IMR-90 (cell line): ENCODE measurements around the gene SLC4A1AP.

ENCODE experiments used
- BHLHE40 ChIP-seq: fragments of 150-350 bp; IDR thresholded peaks from 2 replicates; pipeline ENCODE4 v1.6.1; 2016; ENCODE audit warnings: mild to moderate bottlenecking, low read depth, low read length
- CEBPB ChIP-seq: IDR thresholded peaks from 2 replicates; pipeline ENCODE4 v1.6.1; 2012; ENCODE audit warnings: low read depth, low read length, improper control_type of control experiment
- FOS ChIP-seq: fragments of 150-350 bp; IDR thresholded peaks from 2 replicates; pipeline ENCODE4 v1.6.1; 2016; ENCODE audit warnings: low read depth, low read length
- MAFK ChIP-seq: IDR thresholded peaks from 2 replicates; pipeline ENCODE4 v1.6.1; 2012; ENCODE audit warnings: low read depth, low read length, improper control_type of control experiment
- POLR2A ChIP-seq: IDR thresholded peaks from 2 replicates; pipeline ENCODE4 v1.6.1; 2012; ENCODE audit warnings: mild to moderate bottlenecking, low read depth, low read length
- RAD21 ChIP-seq: IDR thresholded peaks from 2 replicates; pipeline ENCODE4 v1.6.1; 2012; ENCODE audit warnings: low read length, improper control_type of control experiment
- SMC3 ChIP-seq: fragments of 150-350 bp; IDR thresholded peaks from 2 replicates; pipeline ENCODE4 v1.6.1; 2016; ENCODE audit warnings: low read depth, mild to moderate bottlenecking, antibody characterized with exemption, low read length, moderate library complexity
- TF ChIP-seq, protein P1 (sequence below): conservative IDR thresholded peaks from 2 replicates; pipeline ENCODE4 v1.5.1; 2012; ENCODE audit warnings: mild to moderate bottlenecking, low read depth, low read length, improper control_type of control experiment
- TF ChIP-seq, protein P2 (sequence below): fragments of 150-350 bp; IDR thresholded peaks from 2 replicates; pipeline ENCODE4 v1.6.1; 2017; ENCODE audit warnings: mild to moderate bottlenecking, antibody characterized with exemption, low read length, low read depth
- TF ChIP-seq, protein P3 (sequence below): fragments of 150-350 bp; IDR thresholded peaks from 2 replicates; pipeline ENCODE4 v1.6.1; 2016; ENCODE audit warnings: low read depth, mild to moderate bottlenecking, low read length, moderate library complexity, borderline replicate concordance

DNA sequence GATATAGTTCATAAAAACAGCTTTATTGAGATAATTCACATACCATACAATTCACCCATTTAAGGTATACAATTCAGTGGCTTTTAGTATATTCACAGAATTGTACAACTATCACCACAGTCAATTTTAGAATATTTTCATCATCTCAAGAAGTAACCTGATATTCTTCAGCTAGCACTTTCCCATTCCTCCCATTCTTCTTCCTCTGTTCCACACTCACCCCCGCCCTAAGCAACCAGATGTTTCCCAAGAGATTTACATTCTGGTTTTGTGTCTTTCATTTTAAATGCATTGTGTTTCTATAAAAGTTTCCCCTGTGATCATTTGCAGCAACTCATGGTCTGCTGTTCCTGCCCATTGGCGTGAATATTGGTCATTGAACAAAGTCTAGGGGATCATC, 29.4 kb upstream of the SLC4A1AP start:
- TF ChIP-seq, protein P1, sequence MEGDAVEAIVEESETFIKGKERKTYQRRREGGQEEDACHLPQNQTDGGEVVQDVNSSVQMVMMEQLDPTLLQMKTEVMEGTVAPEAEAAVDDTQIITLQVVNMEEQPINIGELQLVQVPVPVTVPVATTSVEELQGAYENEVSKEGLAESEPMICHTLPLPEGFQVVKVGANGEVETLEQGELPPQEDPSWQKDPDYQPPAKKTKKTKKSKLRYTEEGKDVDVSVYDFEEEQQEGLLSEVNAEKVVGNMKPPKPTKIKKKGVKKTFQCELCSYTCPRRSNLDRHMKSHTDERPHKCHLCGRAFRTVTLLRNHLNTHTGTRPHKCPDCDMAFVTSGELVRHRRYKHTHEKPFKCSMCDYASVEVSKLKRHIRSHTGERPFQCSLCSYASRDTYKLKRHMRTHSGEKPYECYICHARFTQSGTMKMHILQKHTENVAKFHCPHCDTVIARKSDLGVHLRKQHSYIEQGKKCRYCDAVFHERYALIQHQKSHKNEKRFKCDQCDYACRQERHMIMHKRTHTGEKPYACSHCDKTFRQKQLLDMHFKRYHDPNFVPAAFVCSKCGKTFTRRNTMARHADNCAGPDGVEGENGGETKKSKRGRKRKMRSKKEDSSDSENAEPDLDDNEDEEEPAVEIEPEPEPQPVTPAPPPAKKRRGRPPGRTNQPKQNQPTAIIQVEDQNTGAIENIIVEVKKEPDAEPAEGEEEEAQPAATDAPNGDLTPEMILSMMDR: no peak
- TF ChIP-seq POLR2A (no peak), FOS (no peak), BHLHE40 (no peak), CEBPB (no peak), SMC3 (no peak), RAD21 (no peak), MAFK (no peak)
- TF ChIP-seq, protein P2, sequence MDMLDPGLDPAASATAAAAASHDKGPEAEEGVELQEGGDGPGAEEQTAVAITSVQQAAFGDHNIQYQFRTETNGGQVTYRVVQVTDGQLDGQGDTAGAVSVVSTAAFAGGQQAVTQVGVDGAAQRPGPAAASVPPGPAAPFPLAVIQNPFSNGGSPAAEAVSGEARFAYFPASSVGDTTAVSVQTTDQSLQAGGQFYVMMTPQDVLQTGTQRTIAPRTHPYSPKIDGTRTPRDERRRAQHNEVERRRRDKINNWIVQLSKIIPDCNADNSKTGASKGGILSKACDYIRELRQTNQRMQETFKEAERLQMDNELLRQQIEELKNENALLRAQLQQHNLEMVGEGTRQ: no peak
- TF ChIP-seq, protein P3, sequence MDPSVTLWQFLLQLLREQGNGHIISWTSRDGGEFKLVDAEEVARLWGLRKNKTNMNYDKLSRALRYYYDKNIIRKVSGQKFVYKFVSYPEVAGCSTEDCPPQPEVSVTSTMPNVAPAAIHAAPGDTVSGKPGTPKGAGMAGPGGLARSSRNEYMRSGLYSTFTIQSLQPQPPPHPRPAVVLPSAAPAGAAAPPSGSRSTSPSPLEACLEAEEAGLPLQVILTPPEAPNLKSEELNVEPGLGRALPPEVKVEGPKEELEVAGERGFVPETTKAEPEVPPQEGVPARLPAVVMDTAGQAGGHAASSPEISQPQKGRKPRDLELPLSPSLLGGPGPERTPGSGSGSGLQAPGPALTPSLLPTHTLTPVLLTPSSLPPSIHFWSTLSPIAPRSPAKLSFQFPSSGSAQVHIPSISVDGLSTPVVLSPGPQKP: no peak
